Ovary (tissue), 10 donors: ENCODE measurements around the gene LRRC70. TPM values are rescaled to one million over a fixed set of nuclear protein-coding genes. Genes with fewer than 3 reads are reported as not detected.

Experiments
- DNase-seq, 5 donors: peaks; one replicate each; pipeline ENCODE4 v3.0.0-alpha.2; 2019 to 2020
- H3K27ac ChIP-seq, 2 donors: fragments of 200-600 bp; one replicate each; pipeline versions ENCODE4 v1.5.1 to v1.8.0; 2019 to 2022
- H3K27me3 ChIP-seq: fragments of 200-600 bp; one replicate; pipeline ENCODE4 v1.8.0; 2022
- H3K36me3 ChIP-seq: fragments of 200-600 bp; sonication (generic); one replicate; pipeline ENCODE4 v1.5.1; 2019
- H3K4me1 ChIP-seq: one replicate; pipeline ENCODE4 v1.8.1; 2013; ENCODE audit warnings: mild to moderate bottlenecking, moderate library complexity; ENCODE audit not compliant: insufficient read depth
- H3K4me3 ChIP-seq: fragments of 200-600 bp; sonication (generic); one replicate; pipeline ENCODE4 v1.5.1; 2017
- H3K9me3 ChIP-seq, 2 donors: fragments of 200-600 bp in 1 of 2; sonication (generic) in 1 of 2; one replicate each; pipeline versions ENCODE4 v1.5.1 to v1.8.1; 2013 to 2019; ENCODE audit warnings: mild to moderate bottlenecking in 1 of 2, moderate library complexity in 1 of 2
- EP300 ChIP-seq: sonication (generic); formaldehyde crosslinking; IDR thresholded peaks from one replicate; pipeline ENCODE4 v1.6.1; 2017; ENCODE audit warnings: antibody characterized with exemption
- POLR2A ChIP-seq: fragments of 450-650 bp; IDR thresholded peaks from one replicate; pipeline ENCODE4 v1.6.1; 2017; ENCODE audit warnings: antibody characterized with exemption, mild to moderate bottlenecking, moderate library complexity
- WGBS, 3 donors: extraction: QIAGEN DNeasy Blood & Tissue Kit in 1 of 3; methylation state at CpG; one replicate each; pipeline versions ENCODE4 v1.1.5 to v1.1.7; 2013 to 2017; 5-methylcytosine and 5-hydroxymethylcytosine counted together
- intact Hi-C, 4 donors: fragments of 100-400 bp; cut with DNase I; formaldehyde crosslinking; loops; one replicate each; pipeline versions ENCODE4 v1.11.0 to v1.15.1; 2022 to 2023
- long read RNA-seq, 3 donors: library from polyadenylated mRNA in 2 of 3; unstranded in 2 of 3; transcript quantifications; one replicate each; pipeline ENCODE4 v2.0.0 and lab custom pipeline, GENCODE V29; 2021 to 2026
- polyA plus RNA-seq, 2 donors: library from polyadenylated mRNA; stranded (reverse); fragments of 200-250 nt in 1 of 2; fragments of 350-450 nt in 1 of 2; fragmentation: Illumina TruSeq in 1 of 2; extraction: RNeasy Lipid Tissue Mini Kit (QIAGEN cat#74804) in 1 of 2; gene quantifications; one replicate each; pipeline ENCODE4 v1.2.3, GENCODE V29; 2013 to 2014
- total RNA-seq, 7 donors: library from RNA; depleted of rRNA in 2 of 7; stranded (reverse); fragments of >200 nt in 2 of 7; fragmentation: NEBNext Ultra II Directional in 3 of 7; extraction: Animal tissue kit (Norgen Biotek cat#: 25700) in 3 of 7; gene quantifications; one replicate each; pipeline versions ENCODE4 v1.1.0 to v1.2.4, GENCODE V29; 2016 to 2023
- TF ChIP-seq, protein P1 (sequence below), 3 donors: fragments of 450-650 bp in 2 of 3; fragments of 200-600 bp in 1 of 3; IDR thresholded peaks; one replicate each; pipeline versions ENCODE4 v1.5.1 to v1.8.0; 2016 to 2022; ENCODE audit warnings: antibody characterized with exemption in 3 of 3, mild to moderate bottlenecking in 1 of 3
- donor health status: DM: no; HTN: no; CAD: no; lungs with moderate emphysema.
- donor health status: DM: no; HTN: no; CAD: no.
- donor health status: Bipolar disorder and iron deficiency.
- donor health status: DM: yes; HTN: yes; CAD: no.
- donor health status: DM: no; HTN: no; CAD: no.
- donor health status: DM: yes; HTN: yes; CAD: no.

Gene LRRC70, protein sequence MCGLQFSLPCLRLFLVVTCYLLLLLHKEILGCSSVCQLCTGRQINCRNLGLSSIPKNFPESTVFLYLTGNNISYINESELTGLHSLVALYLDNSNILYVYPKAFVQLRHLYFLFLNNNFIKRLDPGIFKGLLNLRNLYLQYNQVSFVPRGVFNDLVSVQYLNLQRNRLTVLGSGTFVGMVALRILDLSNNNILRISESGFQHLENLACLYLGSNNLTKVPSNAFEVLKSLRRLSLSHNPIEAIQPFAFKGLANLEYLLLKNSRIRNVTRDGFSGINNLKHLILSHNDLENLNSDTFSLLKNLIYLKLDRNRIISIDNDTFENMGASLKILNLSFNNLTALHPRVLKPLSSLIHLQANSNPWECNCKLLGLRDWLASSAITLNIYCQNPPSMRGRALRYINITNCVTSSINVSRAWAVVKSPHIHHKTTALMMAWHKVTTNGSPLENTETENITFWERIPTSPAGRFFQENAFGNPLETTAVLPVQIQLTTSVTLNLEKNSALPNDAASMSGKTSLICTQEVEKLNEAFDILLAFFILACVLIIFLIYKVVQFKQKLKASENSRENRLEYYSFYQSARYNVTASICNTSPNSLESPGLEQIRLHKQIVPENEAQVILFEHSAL
- total RNA-seq (1 to 10 TPM; 2.2 to 7.5 (median 2.8) TPM), polyA plus RNA-seq (1 to 10 TPM; 3.3 to 4.6 TPM)
- long read RNA-seq, donor 1, result 0 reads
- long read RNA-seq, donor 2, partial matches to known transcripts, result 0 of 1 reads
- long read RNA-seq, donor 2, other reads (novel, unspliced or antisense), result 0 of 1 reads
- long read RNA-seq, donor 3, partial matches to known transcripts, result 0 of 2 reads
- long read RNA-seq, donor 3, other reads (novel, unspliced or antisense), result 0 of 2 reads

DNA sequence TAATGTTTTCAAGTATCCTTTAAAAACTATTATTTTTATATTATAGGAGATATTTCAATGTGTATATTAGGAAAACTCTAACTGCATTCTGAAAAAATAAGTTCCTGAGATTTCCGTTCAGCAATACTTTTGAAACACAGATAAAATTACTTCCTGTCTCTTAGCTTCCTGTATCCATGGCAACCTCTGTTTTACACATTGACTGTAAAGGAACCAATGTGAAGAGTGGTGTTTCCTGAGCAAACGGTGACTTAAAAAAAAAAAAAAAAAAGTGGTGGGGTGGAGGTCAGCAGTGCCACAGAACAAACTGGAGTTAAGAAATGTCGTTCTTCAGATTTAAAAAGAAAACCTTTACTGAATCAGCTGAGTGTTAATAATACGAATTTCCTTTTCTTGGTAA, at the start of gene LRRC70:
TSS of gene LRRC70 (plus strand) at position 280 of the 400 bp plus-strand sequence. CDS start 620 bp downstream, outside the sequence.
- Histone ChIP-seq H3K27ac (no peak within 1 kb of the TSS), H3K4me3 (no peak within 1 kb of the TSS), H3K9me3 (no peaks in the 10 kb centered on the region), H3K36me3 (no peaks in the 10 kb centered on the region), H3K27me3 (no peaks in the 10 kb centered on the region), H3K4me1 (no peaks in the 10 kb centered on the region)
- 52 to 58% (median 58%) methylated on average over 4 of the region's 4 CpGs for WGBS, 3 donors
- intact Hi-C loops, result no loop called here
- TF ChIP-seq, protein P1, sequence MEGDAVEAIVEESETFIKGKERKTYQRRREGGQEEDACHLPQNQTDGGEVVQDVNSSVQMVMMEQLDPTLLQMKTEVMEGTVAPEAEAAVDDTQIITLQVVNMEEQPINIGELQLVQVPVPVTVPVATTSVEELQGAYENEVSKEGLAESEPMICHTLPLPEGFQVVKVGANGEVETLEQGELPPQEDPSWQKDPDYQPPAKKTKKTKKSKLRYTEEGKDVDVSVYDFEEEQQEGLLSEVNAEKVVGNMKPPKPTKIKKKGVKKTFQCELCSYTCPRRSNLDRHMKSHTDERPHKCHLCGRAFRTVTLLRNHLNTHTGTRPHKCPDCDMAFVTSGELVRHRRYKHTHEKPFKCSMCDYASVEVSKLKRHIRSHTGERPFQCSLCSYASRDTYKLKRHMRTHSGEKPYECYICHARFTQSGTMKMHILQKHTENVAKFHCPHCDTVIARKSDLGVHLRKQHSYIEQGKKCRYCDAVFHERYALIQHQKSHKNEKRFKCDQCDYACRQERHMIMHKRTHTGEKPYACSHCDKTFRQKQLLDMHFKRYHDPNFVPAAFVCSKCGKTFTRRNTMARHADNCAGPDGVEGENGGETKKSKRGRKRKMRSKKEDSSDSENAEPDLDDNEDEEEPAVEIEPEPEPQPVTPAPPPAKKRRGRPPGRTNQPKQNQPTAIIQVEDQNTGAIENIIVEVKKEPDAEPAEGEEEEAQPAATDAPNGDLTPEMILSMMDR (IDR thresholded peaks at IDR 0.05), result no peak
- no peak for TF ChIP-seq POLR2A
- no peak for TF ChIP-seq EP300
- DNase-seq, result no peak

DNA sequence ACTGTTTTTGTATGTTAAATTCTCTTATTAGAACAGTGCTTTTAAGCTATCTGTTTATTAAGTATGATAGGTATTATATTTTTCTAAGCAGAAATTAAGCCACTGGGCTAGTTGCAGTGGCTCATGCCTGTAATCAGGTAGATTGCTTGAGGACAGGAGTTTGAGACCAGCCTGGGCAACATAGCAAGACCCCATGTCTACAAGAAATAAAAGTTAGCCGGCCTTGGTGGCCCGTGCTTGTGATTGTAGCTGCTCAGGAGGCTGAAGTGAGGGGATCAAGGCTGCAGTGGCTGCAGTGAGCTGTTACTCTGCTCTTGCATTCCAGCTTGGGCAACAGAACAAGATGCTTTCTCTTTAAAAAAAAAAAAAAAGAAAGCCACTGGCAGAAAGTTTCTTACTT, 45.0 kb upstream of the LRRC70 start:
- Histone ChIP-seq H3K9me3 (no peaks in the 10 kb centered on the region), H3K4me1 (no peaks in the 10 kb centered on the region), H3K36me3 (no peaks in the 10 kb centered on the region), H3K27me3 (no peaks in the 10 kb centered on the region), H3K27ac (no peak overlapping the region), H3K4me3 (no peak overlapping the region)
- TF ChIP-seq, protein P1 (IDR thresholded peaks at IDR 0.05), result no peak
- TF ChIP-seq EP300 (no peak), POLR2A (no peak)
- DNase-seq, result no peak
- 83 to 86% (median 85%) methylated on average over 2 of the region's 2 CpGs for WGBS, 3 donors
- intact Hi-C loops, result no loop called here

DNA sequence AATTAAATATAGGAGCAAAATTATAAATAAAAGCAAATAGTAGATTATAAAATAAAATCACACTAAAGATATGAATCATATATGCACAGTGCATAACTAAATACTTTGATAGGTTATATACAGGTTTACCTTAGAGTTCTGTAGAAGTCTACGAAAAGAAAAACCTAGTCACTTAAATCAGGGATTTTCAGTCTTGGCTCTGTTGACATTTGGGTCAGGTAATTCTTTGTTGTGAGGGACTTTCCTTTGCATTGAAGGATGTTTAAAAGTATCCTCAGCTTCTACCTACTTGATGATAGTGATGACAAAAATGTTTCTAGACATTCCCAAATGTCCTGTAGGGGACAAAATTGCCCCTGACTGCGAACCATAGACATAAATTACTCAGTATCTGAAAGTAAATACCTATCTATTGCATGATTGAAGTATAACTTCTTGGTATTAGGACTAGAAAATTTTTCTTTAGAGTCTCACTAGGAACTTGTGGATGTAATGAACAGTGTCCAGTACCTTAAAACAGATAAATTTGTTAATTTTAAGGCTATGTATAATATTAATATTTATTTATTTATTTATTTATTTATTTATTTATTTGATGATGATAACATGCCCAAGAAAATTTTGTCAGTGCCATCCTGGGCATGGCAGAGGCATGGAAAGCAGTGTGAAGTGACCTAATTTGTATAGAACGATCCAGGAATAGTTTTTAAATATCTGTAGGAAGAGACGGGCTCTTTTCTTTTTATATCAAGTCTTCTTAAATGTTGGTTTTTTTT, 44.0 kb upstream of the LRRC70 start:
- intact Hi-C loops, result no loop called here
- H3K27ac ChIP-seq, result no peak overlapping the region
- no peak overlapping the region for H3K4me3 ChIP-seq
- no peak for DNase-seq
- TF ChIP-seq, protein P1 (IDR thresholded peaks at IDR 0.05), result no peak
- TF ChIP-seq EP300, result no peak
- TF ChIP-seq POLR2A, result no peak
- no peaks in the 10 kb centered on the region for H3K27me3 ChIP-seq
- no peaks in the 10 kb centered on the region for H3K9me3 ChIP-seq
- H3K4me1 ChIP-seq, result no peaks in the 10 kb centered on the region
- no peaks in the 10 kb centered on the region for H3K36me3 ChIP-seq
- 50 to 98% (median 72%) methylated on average over 4 of the region's 4 CpGs for WGBS, 3 donors

DNA sequence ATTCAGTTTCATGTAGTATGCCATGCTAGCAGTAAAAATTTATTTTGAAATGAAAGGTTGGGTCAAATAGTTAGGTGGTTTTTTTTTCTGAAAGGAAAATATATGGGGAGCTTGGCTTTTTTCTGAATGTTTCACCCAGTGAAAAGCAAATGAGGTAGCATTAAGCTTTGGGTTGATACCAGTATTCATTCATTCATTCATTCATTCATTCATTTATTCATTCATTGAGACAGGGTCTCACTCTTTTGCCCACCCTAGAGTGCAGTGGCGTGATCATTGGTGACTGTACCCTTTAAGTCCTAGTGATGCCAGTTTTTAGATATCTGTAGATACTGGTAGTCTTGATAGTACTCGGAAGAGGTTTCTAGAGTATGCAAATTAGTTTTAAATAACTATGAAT, 42.4 kb upstream of the LRRC70 start:
- TF ChIP-seq POLR2A (no peak), EP300 (no peak)
- TF ChIP-seq, protein P1 (IDR thresholded peaks at IDR 0.05), result no peak
- Histone ChIP-seq H3K4me1 (no peaks in the 10 kb centered on the region), H3K27ac (no peak overlapping the region), H3K4me3 (no peak overlapping the region), H3K27me3 (no peaks in the 10 kb centered on the region), H3K36me3 (no peaks in the 10 kb centered on the region), H3K9me3 (no peaks in the 10 kb centered on the region)
- intact Hi-C loops, result no loop called here
- no peak for DNase-seq
- 96 to 98% (median 97%) methylated on average over 2 of the region's 2 CpGs for WGBS, 3 donors
